IPS-11a (cell line): Measurements from ENCODE around the gene SMG7.

Experiments
- H3K4me3 ChIP-seq: one replicate; pipeline ENCODE4 v1.5.1; 2013; ENCODE audit warnings: low read depth, low read length, control low read depth

SMG7 gene

GRCh38 chr1:183466781-183467180 lies 5.5 kb upstream of the SMG7 start:
- no peak overlapping the region for H3K4me3 ChIP-seq

- H3K4me3 ChIP-seq: no peak overlapping the region
Measured at GRCh38 chr1:183467687-183468086, 4.6 kb upstream of the SMG7 start.

GRCh38 chr1:183470147-183470960 lies 1.9 kb upstream of the SMG7 start:
- peak overlapping the region; percentile 81 for H3K4me3 ChIP-seq

GRCh38 chr1:183470961-183471742 lies 1.1 kb upstream of the SMG7 start:
- H3K4me3 ChIP-seq: peak overlapping the region; percentile 81

- H3K4me3 ChIP-seq: peak overlapping the region; percentile 81
Measured at GRCh38 chr1:183471743-183472487, 384 bp upstream of the SMG7 start.

- H3K4me3 ChIP-seq: peak overlapping the region; percentile 90
Measured at GRCh38 chr1:183473217-183473536, 878 bp downstream of the SMG7 start.

GRCh38 chr1:183476081-183476480 lies 3.8 kb downstream of the SMG7 start:
- no peak overlapping the region for H3K4me3 ChIP-seq

GRCh38 chr1:183477986-183478781 lies 5.9 kb downstream of the SMG7 start:
- no peak overlapping the region for H3K4me3 ChIP-seq

- H3K4me3 ChIP-seq: no peak overlapping the region
Measured at GRCh38 chr1:183480971-183481441, 8.7 kb downstream of the SMG7 start.

GRCh38 chr1:183483224-183483623 lies 10.9 kb downstream of the SMG7 start:
- no peak overlapping the region for H3K4me3 ChIP-seq

GRCh38 chr1:183484254-183484653 lies 12.0 kb downstream of the SMG7 start:
- H3K4me3 ChIP-seq: no peak overlapping the region

- no peak overlapping the region for H3K4me3 ChIP-seq
Measured at GRCh38 chr1:183484851-183485250, 12.6 kb downstream of the SMG7 start.

- no peak overlapping the region for H3K4me3 ChIP-seq
Measured at GRCh38 chr1:183487674-183488442, 15.6 kb downstream of the SMG7 start.

- no peak overlapping the region for H3K4me3 ChIP-seq
Measured at GRCh38 chr1:183490932-183491331, 18.6 kb downstream of the SMG7 start.

- H3K4me3 ChIP-seq: no peak overlapping the region
Measured at GRCh38 chr1:183493540-183494245, 21.4 kb downstream of the SMG7 start.

GRCh38 chr1:183495420-183495819 lies 23.1 kb downstream of the SMG7 start:
- no peak overlapping the region for H3K4me3 ChIP-seq

GRCh38 chr1:183497218-183497617 lies 24.9 kb downstream of the SMG7 start:
- H3K4me3 ChIP-seq: no peak overlapping the region

- no peak overlapping the region for H3K4me3 ChIP-seq
Measured at GRCh38 chr1:183498342-183498991, 26.2 kb downstream of the SMG7 start.
